IMR-90 (cell line): Measurements from ENCODE around the gene LYRM4. TPM values are rescaled to one million over a fixed set of nuclear protein-coding genes. Genes with fewer than 3 reads are reported as not detected.

Experiments used
- ATAC-seq: fragments of 200-7000 bp; cut with Tn5 transposase; 2 replicates; pipeline ENCODE4 v1.9.1; 2020; ENCODE audit warnings: low read depth, mild to moderate bottlenecking, moderate library complexity
- BruUV-seq: library from RNA; stranded (reverse); fragments of 400-500 nt; replicated peaks from 2 replicates; lab custom pipeline; 2021; lab: Mats Ljungman, UMichigan
- CTCF ChIA-PET: fragments of 300-600 bp; formaldehyde crosslinking; extraction: SDS; loops from one replicate; lab custom pipeline; 2021; ENCODE audit warnings: antibody characterized with exemption; lab: Yijun Ruan, JAX
- POLR2A ChIA-PET: fragments of 300-600 bp; sonication (Branson Sonifier 250); formaldehyde crosslinking; loops from one replicate; lab custom pipeline; 2022; ENCODE audit warnings: antibody characterized with exemption; ENCODE audit not compliant: unreplicated experiment; lab: Charles Lee
- DNase-seq: peaks from one replicate; pipeline ENCODE4 v3.0.0; 2013
- H2AFZ ChIP-seq: replicated peaks from 2 replicates; pipeline ENCODE3; 2013; ENCODE audit warnings: low read length, mild to moderate bottlenecking; ENCODE audit not compliant: poor library complexity
- H2AK5ac ChIP-seq: 2 replicates; pipeline ENCODE4 v1.6.1; 2013; ENCODE audit warnings: low read depth, low read length, inconsistent platforms
- H2AK9ac ChIP-seq: replicated peaks from 2 replicates; pipeline ENCODE3; 2013; ENCODE audit warnings: mild to moderate bottlenecking, low read depth, low read length, moderate library complexity; ENCODE audit not compliant: poor library complexity
- H2BK120ac ChIP-seq: 2 replicates; pipeline ENCODE4 v1.6.1; 2013; ENCODE audit warnings: low read depth, low read length, inconsistent platforms
- H2BK15ac ChIP-seq: 3 replicates; pipeline ENCODE4 v1.6.1; 2013; ENCODE audit warnings: low read depth, low read length, inconsistent platforms
- H2BK20ac ChIP-seq: 2 replicates; pipeline ENCODE4 v1.6.1; 2013; ENCODE audit warnings: low read depth, mild to moderate bottlenecking, inconsistent platforms, low read length, moderate library complexity
- H2BK5ac ChIP-seq: 2 replicates; pipeline ENCODE4 v1.6.1; 2013; ENCODE audit warnings: mild to moderate bottlenecking, low read depth, low read length, inconsistent platforms; ENCODE audit not compliant: poor library complexity, severe bottlenecking
- H3K14ac ChIP-seq: replicated peaks from 2 replicates; pipeline ENCODE4 v1.6.1; 2013; ENCODE audit warnings: low read depth, low read length, inconsistent platforms
- H3K18ac ChIP-seq: 2 replicates; pipeline ENCODE4 v1.6.1; 2013; ENCODE audit warnings: low read depth, low read length, control low read depth
- H3K23ac ChIP-seq: 2 replicates; pipeline ENCODE4 v1.6.1; 2013; ENCODE audit warnings: low read depth, low read length, inconsistent platforms
- H3K27ac ChIP-seq: 2 replicates; pipeline ENCODE4 v1.5.1; 2013; ENCODE audit warnings: mild to moderate bottlenecking, control low read depth, low read length; ENCODE audit not compliant: insufficient read depth
- H3K27me3 ChIP-seq: 2 replicates; pipeline ENCODE4 v1.6.1; 2013; ENCODE audit warnings: low read length; ENCODE audit not compliant: control insufficient read depth, insufficient read depth
- H3K36me3 ChIP-seq: 2 replicates; pipeline ENCODE4 v1.6.1; 2013; ENCODE audit warnings: low read length, mixed read lengths; ENCODE audit not compliant: control insufficient read depth, insufficient read depth
- H3K4ac ChIP-seq: 2 replicates; pipeline ENCODE4 v1.6.1; 2013; ENCODE audit warnings: low read depth, low read length, inconsistent platforms
- H3K4me1 ChIP-seq: 2 replicates; pipeline ENCODE4 v1.6.1; 2013; ENCODE audit warnings: low read length, mixed read lengths; ENCODE audit not compliant: control insufficient read depth, insufficient read depth
- H3K4me2 ChIP-seq: 2 replicates; pipeline ENCODE4 v1.6.1; 2013; ENCODE audit warnings: low read depth, mild to moderate bottlenecking, control low read depth, low read length, moderate library complexity
- H3K4me3 ChIP-seq: 2 replicates; pipeline ENCODE4 v1.5.1; 2013; ENCODE audit warnings: low read depth, mild to moderate bottlenecking, control low read depth, low read length, moderate library complexity; ENCODE audit not compliant: insufficient read depth
- H3K56ac ChIP-seq: 2 replicates; pipeline ENCODE4 v1.6.1; 2013; ENCODE audit warnings: low read length, inconsistent platforms; ENCODE audit not compliant: insufficient read depth; ENCODE audit errors: extremely low read depth
- H3K79me1 ChIP-seq, 2 experiments: 2 replicates each; pipeline ENCODE4 v1.6.1; 2013; ENCODE audit warnings: low read length in 2 of 2, inconsistent platforms in 1 of 2, low read depth in 1 of 2
- H3K9ac ChIP-seq: 2 replicates; pipeline ENCODE4 v1.6.1; 2013; ENCODE audit warnings: low read depth, low read length, control low read depth
- H3K9me1 ChIP-seq: 2 replicates; pipeline ENCODE4 v1.6.1; 2013; ENCODE audit warnings: low read length, inconsistent platforms; ENCODE audit not compliant: insufficient read depth
- H3K9me3 ChIP-seq: 2 replicates; pipeline ENCODE4 v1.6.1; 2013; ENCODE audit warnings: low read length; ENCODE audit not compliant: control insufficient read depth, insufficient read depth
- H4K20me1 ChIP-seq: 2 replicates; pipeline ENCODE4 v1.6.1; 2013; ENCODE audit warnings: low read length, inconsistent platforms; ENCODE audit not compliant: insufficient read depth
- H4K5ac ChIP-seq: 2 replicates; pipeline ENCODE4 v1.6.1; 2013; ENCODE audit warnings: mild to moderate bottlenecking, low read depth, low read length, control low read depth
- H4K8ac ChIP-seq, 2 experiments: 2 replicates each; pipeline ENCODE4 v1.6.1; 2013; ENCODE audit warnings: low read depth in 2 of 2, low read length in 2 of 2, control low read depth in 1 of 2, inconsistent platforms in 1 of 2
- H4K91ac ChIP-seq: 2 replicates; pipeline ENCODE4 v1.6.1; 2013; ENCODE audit warnings: low read depth, low read length, inconsistent platforms; ENCODE audit not compliant: insufficient read depth
- CHD1 ChIP-seq: IDR thresholded peaks from 2 replicates; pipeline ENCODE4 v1.6.1; 2012; ENCODE audit warnings: low read depth, low read length, improper control_type of control experiment
- CTCF ChIP-seq: conservative IDR thresholded peaks from 2 replicates; pipeline ENCODE4 v1.5.1; 2012; ENCODE audit warnings: mild to moderate bottlenecking, low read depth, low read length, improper control_type of control experiment
- MAFK ChIP-seq: IDR thresholded peaks from 2 replicates; pipeline ENCODE4 v1.6.1; 2012; ENCODE audit warnings: low read depth, low read length, improper control_type of control experiment
- MAZ ChIP-seq: IDR thresholded peaks from 2 replicates; pipeline ENCODE4 v1.6.1; 2012; ENCODE audit warnings: low read depth, mild to moderate bottlenecking, low read length, improper control_type of control experiment, moderate library complexity, borderline replicate concordance
- MXI1 ChIP-seq: IDR thresholded peaks from 2 replicates; pipeline ENCODE4 v1.6.1; 2012; ENCODE audit warnings: low read depth, mild to moderate bottlenecking, low read length, moderate library complexity, borderline replicate concordance
- NFE2L2 ChIP-seq: fragments of 150-350 bp; IDR thresholded peaks from 2 replicates; pipeline ENCODE4 v1.6.1; 2016; ENCODE audit warnings: low read depth, mild to moderate bottlenecking, low read length
- POLR2A ChIP-seq: IDR thresholded peaks from 2 replicates; pipeline ENCODE4 v1.6.1; 2012; ENCODE audit warnings: mild to moderate bottlenecking, low read depth, low read length
- RAD21 ChIP-seq: IDR thresholded peaks from 2 replicates; pipeline ENCODE4 v1.6.1; 2012; ENCODE audit warnings: low read length, improper control_type of control experiment
- RCOR1 ChIP-seq: IDR thresholded peaks from 2 replicates; pipeline ENCODE4 v1.6.1; 2012; ENCODE audit warnings: mild to moderate bottlenecking, low read length, improper control_type of control experiment; ENCODE audit not compliant: insufficient replicate concordance
- RFX5 ChIP-seq: IDR thresholded peaks from 2 replicates; pipeline ENCODE4 v1.8.0; 2012; ENCODE audit warnings: low read depth, mild to moderate bottlenecking, low read length, moderate library complexity
- SMC3 ChIP-seq: fragments of 150-350 bp; IDR thresholded peaks from 2 replicates; pipeline ENCODE4 v1.6.1; 2016; ENCODE audit warnings: low read depth, mild to moderate bottlenecking, antibody characterized with exemption, low read length, moderate library complexity
- whole genome bisulfite sequencing, 2 experiments: methylation state at CpG; one replicate each; pipeline versions ENCODE4 v1.1.5 to v1.1.7; 2013; ENCODE audit warnings: missing lambda C conversion rate in 2 of 2; ENCODE audit not compliant: insufficient read length in 1 of 2; ENCODE audit errors: extremely low coverage in 2 of 2; 5-methylcytosine and 5-hydroxymethylcytosine counted together
- dilution Hi-C: fragments of 300-500 bp; cut with HindIII; formaldehyde crosslinking; loops from one replicate; pipeline ENCODE4 v1.14.3; 2018; ENCODE audit warnings: low sequenced_read_pairs; ENCODE audit not compliant: unreplicated experiment
- in situ Hi-C: fragments of 300-500 bp; cut with MboI; formaldehyde crosslinking; loops from 3 replicates; pipeline ENCODE4 v1.14.3; 2019; ENCODE audit warnings: low sequenced_read_pairs, inconsistent platforms, mixed read lengths
- intact Hi-C: fragments of 100-400 bp; cut with micrococcal nuclease; formaldehyde crosslinking; loops from 2 replicates; pipeline ENCODE4 v1.10.0; 2022
- polyA plus RNA-seq, 3 experiments: library from polyadenylated mRNA; depleted of rRNA; stranded (reverse); fragments of >200 nt; gene quantifications; 2 replicates each; pipeline ENCODE4 v1.2.3, GENCODE V29; 2012; ENCODE audit warnings: low replicate concordance in 1 of 3
- total RNA-seq: library from RNA; depleted of rRNA; stranded (reverse); fragments of >200 nt; gene quantifications from 2 replicates; pipeline ENCODE4 v1.2.3, GENCODE V29; 2012

LYRM4 gene
- total and polyA plus RNA-seq, 2 of the 4 experiments (the other 2 are of a cell fraction): 11.5 to 26.6 TPM

DNA sequence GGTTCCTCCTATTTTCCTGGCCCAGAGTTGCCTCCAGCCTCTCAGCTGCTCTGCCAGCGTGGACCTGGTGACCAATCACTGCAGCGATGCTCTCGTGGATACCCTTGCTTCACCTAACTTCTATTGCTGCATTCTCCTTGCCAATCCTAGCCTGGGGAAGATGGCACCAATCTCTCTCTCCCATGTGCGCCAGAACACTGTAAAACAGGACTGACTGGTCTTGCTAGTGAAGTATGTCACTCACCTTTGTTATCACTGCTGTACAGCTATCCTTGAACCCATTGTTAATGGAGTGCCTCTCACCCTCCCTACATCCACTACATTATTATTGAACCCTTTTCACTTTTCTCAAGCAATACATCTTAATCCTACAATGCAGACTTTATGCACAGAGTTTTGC is 80.1 kb downstream of the LYRM4 start (continued):
- TF ChIP-seq RCOR1 (no peak), SMC3 (no peak), MAZ (no peak), RAD21 (no peak), RFX5 (no peak), POLR2A (no peak)

DNA sequence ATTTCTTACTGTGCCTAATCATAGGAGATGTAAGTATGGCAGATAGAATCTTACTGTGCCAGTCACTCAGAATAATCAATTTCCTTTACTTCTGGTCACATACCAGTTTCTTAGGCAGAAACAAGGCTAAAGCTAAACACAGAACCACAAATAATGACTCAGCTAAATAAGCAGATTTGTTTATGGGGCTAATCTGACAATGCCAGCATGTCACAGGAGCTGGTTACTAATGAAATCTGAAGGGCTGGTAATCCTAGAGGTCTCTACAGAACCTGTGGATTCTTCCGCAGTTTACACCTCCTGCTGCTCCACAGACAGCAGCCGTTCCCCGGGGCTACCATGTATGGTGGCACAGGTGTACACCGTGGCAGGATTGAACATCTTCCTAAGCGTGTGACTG is 80.8 kb downstream of the LYRM4 start:
- H4K20me1 ChIP-seq: no peaks in the 10 kb centered on the region
- 98% methylated on average over 5 of the region's 5 CpGs; no CpG with 5 or more reads in 1 of the 2 experiments for WGBS, 2 experiments
- no peak overlapping the region for H3K4me3 ChIP-seq
- ChIA-PET CTCF (interaction anchor here (1.0 kb wide), 1 partner anchor 13 kb away, joined by 3 read pairs; no protein-coding TSS in a partner anchor), POLR2A (no interaction called here)
- no peak overlapping the region for H2BK20ac ChIP-seq
- H4K5ac ChIP-seq: no peak overlapping the region
- dilution Hi-C loops (no loop called here), intact Hi-C loops (no loop called here), in situ Hi-C loops (no loop called here)
- no peak overlapping the region for H3K23ac ChIP-seq
- no peaks in the 10 kb centered on the region for H3K27me3 ChIP-seq
- peaks cover 2% of the 10 kb centered on the region for H3K4me1 ChIP-seq
- H3K27ac ChIP-seq: no peak overlapping the region
- H2AK9ac ChIP-seq: no peak overlapping the region
- H4K91ac ChIP-seq: no peak overlapping the region
- H2AFZ ChIP-seq: no peak overlapping the region
- H2BK5ac ChIP-seq: no peak overlapping the region
- no peak overlapping the region for H3K56ac ChIP-seq
- H3K4ac ChIP-seq: no peak overlapping the region
- ATAC-seq: 0 out of 2 replicates have a peak, but pooled peaks have one; percentile 21
- no peaks in the 10 kb centered on the region for H3K9me3 ChIP-seq
- H2BK120ac ChIP-seq: no peak overlapping the region
- peak; percentile 32 for DNase-seq
- no peak overlapping the region for H4K8ac ChIP-seq
- H2BK15ac ChIP-seq: no peak overlapping the region
- H2AK5ac ChIP-seq: no peak overlapping the region
- H3K9me1 ChIP-seq: no peaks in the 10 kb centered on the region; the same call in 1 of the 2 replicates
- no peaks in the 10 kb centered on the region for H3K79me1 ChIP-seq
- H3K18ac ChIP-seq: no peak overlapping the region
- no peak overlapping the region for H3K14ac ChIP-seq
- no peak overlapping the region for H3K9ac ChIP-seq
- no TSS peak for BruUV-seq
- H3K4me2 ChIP-seq: no peak overlapping the region
- TF ChIP-seq MAFK (peak; percentile 60), MXI1 (no peak), CTCF (no peak), NFE2L2 (peak; percentile 89), SMC3 (no peak), CHD1 (no peak)
- no peaks in the 10 kb centered on the region for H3K36me3 ChIP-seq
